Sigmoid colon (tissue), 7 donors: ENCODE measurements around the gene NOS1AP. TPM values are rescaled to one million over a fixed set of nuclear protein-coding genes. Genes with fewer than 3 reads are reported as not detected.
"Not testable (repeated sequence)": the region's sequence is repeated elsewhere in the genome, so short reads cannot be mapped to it uniquely, and the experiment has no call there.

Source experiments
- DNase-seq: peaks from one replicate; pipeline ENCODE4 v3.0.0-alpha.2; 2019
- H3K27ac ChIP-seq, 4 donors: fragments of 200-600 bp; sonication (generic); one replicate each; pipeline ENCODE4 v1.5.1; 2016 to 2019; ENCODE audit warnings: mild to moderate bottlenecking in 1 of 4
- H3K27me3 ChIP-seq, 3 donors: fragments of 200-600 bp; sonication (generic); one replicate each; pipeline ENCODE4 v1.5.1; 2019; ENCODE audit warnings: mild to moderate bottlenecking in 1 of 3
- H3K36me3 ChIP-seq, 4 donors: fragments of 200-600 bp; sonication (generic); one replicate each; pipeline ENCODE4 v1.5.1; 2016 to 2019
- H3K4me1 ChIP-seq, 4 donors: fragments of 200-600 bp; sonication (generic); one replicate each; pipeline ENCODE4 v1.5.1; 2017 to 2019
- H3K4me3 ChIP-seq, 4 donors: fragments of 200-600 bp; sonication (generic); one replicate each; pipeline ENCODE4 v1.5.1; 2017 to 2019; ENCODE audit warnings: mild to moderate bottlenecking in 2 of 4, moderate library complexity in 1 of 4
- H3K9me3 ChIP-seq, 4 donors: fragments of 200-600 bp in 3 of 4; sonication (generic) in 3 of 4; one replicate each; pipeline versions ENCODE4 v1.5.1 to v1.6.1; 2013 to 2019
- EP300 ChIP-seq, 4 donors: sonication (generic); formaldehyde crosslinking; IDR thresholded peaks; one replicate each; pipeline ENCODE4 v1.6.1; 2017; ENCODE audit warnings: antibody characterized with exemption in 4 of 4
- POLR2A ChIP-seq, 2 donors: fragments of 450-650 bp; IDR thresholded peaks; one replicate each; pipeline ENCODE4 v1.6.1; 2016; ENCODE audit warnings: antibody characterized with exemption in 2 of 2, mild to moderate bottlenecking in 2 of 2, moderate library complexity in 2 of 2
- POLR2AphosphoS5 ChIP-seq, 4 donors: sonication (generic); formaldehyde crosslinking; IDR thresholded peaks; one replicate each; pipeline ENCODE4 v1.6.1; 2017; ENCODE audit warnings: antibody characterized with exemption in 4 of 4
- WGBS, 2 donors: extraction: QIAGEN DNeasy Blood & Tissue Kit; methylation state at CpG; one replicate each; pipeline ENCODE4 v1.1.7; 2013; 5-methylcytosine and 5-hydroxymethylcytosine counted together
- intact Hi-C: fragments of 100-400 bp; cut with DNase I; formaldehyde crosslinking; loops from one replicate; pipeline ENCODE4 v1.15.1; 2023
- polyA plus RNA-seq, 3 donors: library from polyadenylated mRNA; stranded (reverse); fragments of 200-250 nt; gene quantifications; one replicate each; pipeline ENCODE4 v1.2.3, GENCODE V29; 2013
- total RNA-seq, 4 donors: library from RNA; depleted of rRNA; stranded (reverse); fragments of >200 nt; gene quantifications; one replicate each; pipeline ENCODE4 v1.1.0, GENCODE V29; 2016
- TF ChIP-seq, protein P1 (sequence below), 4 experiments: fragments of 450-650 bp in 3 of 4; fragments of 200-600 bp in 1 of 4; IDR thresholded peaks; one replicate each; pipeline ENCODE4 v1.5.1; 2016 to 2019; ENCODE audit warnings: antibody characterized with exemption in 4 of 4, mild to moderate bottlenecking in 3 of 4, moderate library complexity in 2 of 4
- donor health status: healthy with polysubstance abuse.
- donor health status: Bipolar disorder and iron deficiency.
- donor health status: healthy.

Gene NOS1AP
- total and polyA plus RNA-seq, 7 donors = 1.2 to 11.9 (median 4.6) TPM

DNA sequence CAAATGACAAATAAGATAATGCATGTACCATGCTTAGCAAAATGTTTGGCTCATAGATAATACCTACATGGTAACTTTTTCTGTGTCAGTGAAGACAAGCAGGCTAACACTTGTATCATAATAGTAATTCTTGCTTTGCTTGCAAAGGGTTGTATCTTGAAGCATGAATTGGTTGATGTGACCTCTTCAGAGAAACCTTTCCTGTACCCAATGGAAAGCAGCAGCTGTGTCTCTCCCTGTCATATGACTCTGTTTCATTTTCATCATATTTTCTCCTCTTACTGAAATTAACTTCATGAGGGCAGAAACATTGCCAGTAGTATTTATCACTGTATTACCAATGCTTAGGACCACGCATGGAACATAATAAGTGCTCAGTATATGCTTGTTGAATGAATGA is 338.0 kb downstream of the NOS1AP start:
- intact Hi-C loops = no loop called here
- TF ChIP-seq, protein P1, sequence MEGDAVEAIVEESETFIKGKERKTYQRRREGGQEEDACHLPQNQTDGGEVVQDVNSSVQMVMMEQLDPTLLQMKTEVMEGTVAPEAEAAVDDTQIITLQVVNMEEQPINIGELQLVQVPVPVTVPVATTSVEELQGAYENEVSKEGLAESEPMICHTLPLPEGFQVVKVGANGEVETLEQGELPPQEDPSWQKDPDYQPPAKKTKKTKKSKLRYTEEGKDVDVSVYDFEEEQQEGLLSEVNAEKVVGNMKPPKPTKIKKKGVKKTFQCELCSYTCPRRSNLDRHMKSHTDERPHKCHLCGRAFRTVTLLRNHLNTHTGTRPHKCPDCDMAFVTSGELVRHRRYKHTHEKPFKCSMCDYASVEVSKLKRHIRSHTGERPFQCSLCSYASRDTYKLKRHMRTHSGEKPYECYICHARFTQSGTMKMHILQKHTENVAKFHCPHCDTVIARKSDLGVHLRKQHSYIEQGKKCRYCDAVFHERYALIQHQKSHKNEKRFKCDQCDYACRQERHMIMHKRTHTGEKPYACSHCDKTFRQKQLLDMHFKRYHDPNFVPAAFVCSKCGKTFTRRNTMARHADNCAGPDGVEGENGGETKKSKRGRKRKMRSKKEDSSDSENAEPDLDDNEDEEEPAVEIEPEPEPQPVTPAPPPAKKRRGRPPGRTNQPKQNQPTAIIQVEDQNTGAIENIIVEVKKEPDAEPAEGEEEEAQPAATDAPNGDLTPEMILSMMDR (IDR thresholded peaks at IDR 0.05) = no peak
- no peak for TF ChIP-seq POLR2A (IDR thresholded peaks at IDR 0.05)
- no peak for TF ChIP-seq EP300 (IDR thresholded peaks at IDR 0.05)
- TF ChIP-seq POLR2AphosphoS5 (IDR thresholded peaks at IDR 0.05) = no peak

DNA sequence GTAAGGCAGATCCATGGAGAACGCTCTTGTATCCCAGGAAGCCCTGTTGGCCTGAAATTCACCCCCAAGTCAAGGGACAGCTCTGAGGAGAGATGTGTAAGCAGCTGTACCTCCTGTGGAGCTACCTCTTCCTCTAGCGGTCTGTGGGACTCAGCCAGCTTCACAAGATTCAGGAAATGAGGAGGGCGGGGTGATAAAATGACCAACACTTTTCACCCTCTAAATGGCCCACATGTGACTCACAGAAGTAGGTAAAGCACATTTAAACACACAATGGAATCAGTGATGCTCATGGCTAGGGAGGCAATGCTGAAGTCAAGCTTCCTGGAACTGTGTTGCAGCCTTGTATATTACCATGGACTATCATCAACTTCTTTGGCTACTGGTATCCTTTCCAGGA is 342.5 kb downstream of the NOS1AP start, which contains the start of gene SH2D1B:
Gene SH2D1B (minus strand): TSS at position 135 of the 400 bp plus-strand sequence. CDS start 120 bp downstream, at position 15.
- TF ChIP-seq POLR2AphosphoS5 (IDR thresholded peaks at IDR 0.05) = no peak
- TF ChIP-seq, protein P1 (IDR thresholded peaks at IDR 0.05) = no peak
- TF ChIP-seq POLR2A (IDR thresholded peaks at IDR 0.05) = no peak
- no peak for TF ChIP-seq EP300 (IDR thresholded peaks at IDR 0.05)
- Histone ChIP-seq H3K4me1 (no peaks in the 10 kb centered on the region), H3K27ac (no peak within 1 kb of the TSS), H3K36me3 (no peaks in the 10 kb centered on the region), H3K9me3 (no peaks in the 10 kb centered on the region), H3K27me3 (no peaks in the 10 kb centered on the region), H3K4me3 (no peak within 1 kb of the TSS)
- intact Hi-C loops = no loop called here
- WGBS, 2 donors = 71 to 91% methylated on average over 3 of the region's 3 CpGs
- no peak for DNase-seq

More for the DNA sequence above, 338.0 kb downstream of the NOS1AP start:
- H3K4me1 ChIP-seq = no peaks in the 10 kb centered on the region
- no peaks in the 10 kb centered on the region for H3K27me3 ChIP-seq
- H3K9me3 ChIP-seq = no peaks in the 10 kb centered on the region
- H3K4me3 ChIP-seq = no peak overlapping the region
- H3K27ac ChIP-seq = no peak overlapping the region
- no peaks in the 10 kb centered on the region for H3K36me3 ChIP-seq
- no peak for DNase-seq
- WGBS, 2 donors = 94 to 96% methylated on average over 1 of the region's 1 CpG

DNA sequence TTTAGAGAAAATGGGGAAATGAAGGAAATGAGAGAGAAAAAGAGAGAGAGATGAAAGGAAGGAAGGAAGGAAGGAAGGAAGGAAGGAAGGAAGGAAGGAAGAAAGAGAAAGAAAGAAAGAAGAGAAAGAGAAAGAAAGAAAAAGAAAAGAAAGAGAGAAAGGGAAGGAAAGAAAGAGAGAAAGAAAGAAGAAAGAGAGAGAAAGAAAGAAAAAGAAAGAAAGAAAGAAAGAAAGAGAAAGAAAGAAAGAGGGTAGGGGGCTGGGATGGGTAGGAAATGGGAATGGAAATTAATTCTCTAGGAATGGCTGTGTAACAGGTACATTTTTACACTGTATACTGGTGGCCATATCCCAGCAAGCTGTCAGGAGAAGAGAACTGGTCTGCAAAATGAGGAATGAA is 346.7 kb downstream of the NOS1AP start:
- Histone ChIP-seq H3K27me3 (no peaks in the 10 kb centered on the region), H3K36me3 (no peaks in the 10 kb centered on the region), H3K4me1 (no peaks in the 10 kb centered on the region), H3K27ac (no peak overlapping the region), H3K9me3 (no peaks in the 10 kb centered on the region), H3K4me3 (no peak overlapping the region)
- intact Hi-C loops = no loop called here
- DNase-seq = no peak
- TF ChIP-seq POLR2A (IDR thresholded peaks at IDR 0.05) = no peak

DNA sequence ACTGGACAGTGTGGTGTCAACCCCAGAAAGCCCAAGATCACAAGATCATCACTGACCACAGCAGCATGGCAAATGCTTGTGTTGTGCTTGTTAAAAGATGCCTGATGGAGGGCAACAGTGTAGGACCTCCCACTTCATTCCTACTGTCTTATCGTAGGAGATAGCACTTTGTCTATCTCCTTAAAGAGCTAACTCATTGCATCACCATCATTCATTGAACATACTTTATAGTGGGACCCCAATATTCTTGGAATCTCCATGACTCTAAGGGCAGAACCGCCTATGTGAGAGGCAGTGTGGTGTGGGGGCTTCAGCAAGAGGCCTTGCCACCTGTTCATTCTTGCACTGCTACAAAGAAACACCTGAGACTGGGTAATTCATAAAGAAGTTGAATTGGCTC is 347.4 kb downstream of the NOS1AP start:
- no peaks in the 10 kb centered on the region for H3K9me3 ChIP-seq
- intact Hi-C loops = no loop called here
- H3K27ac ChIP-seq = no peak overlapping the region
- H3K27me3 ChIP-seq = no peaks in the 10 kb centered on the region
- DNase-seq = no peak
- no peaks in the 10 kb centered on the region for H3K36me3 ChIP-seq
- no peaks in the 10 kb centered on the region for H3K4me1 ChIP-seq
- TF ChIP-seq POLR2A (IDR thresholded peaks at IDR 0.05) = no peak
- no peak for TF ChIP-seq EP300 (IDR thresholded peaks at IDR 0.05)
- TF ChIP-seq, protein P1 (IDR thresholded peaks at IDR 0.05) = no peak
- no peak for TF ChIP-seq POLR2AphosphoS5 (IDR thresholded peaks at IDR 0.05)
- 91 to 93% methylated on average over 2 of the region's 2 CpGs for WGBS, 2 donors
- H3K4me3 ChIP-seq = no peak overlapping the region

DNA sequence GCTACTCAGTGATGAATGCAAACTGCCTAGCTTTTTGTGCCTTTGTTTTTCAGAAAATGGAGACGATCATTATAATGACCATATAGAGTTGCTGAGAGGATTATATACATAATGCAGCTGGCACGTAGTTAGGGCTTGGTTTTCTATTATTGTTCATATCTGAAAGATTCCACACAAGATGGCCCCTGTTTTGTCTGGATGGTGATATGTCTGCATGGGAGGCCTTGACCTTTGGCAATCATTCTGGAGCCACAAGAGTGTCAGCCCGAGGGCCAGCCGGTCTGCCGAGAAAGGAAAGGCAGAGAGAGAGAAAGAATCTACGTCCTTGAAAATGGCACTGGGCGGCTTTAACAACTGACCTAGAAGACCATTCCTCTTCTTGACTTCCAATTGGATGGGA is 348.2 kb downstream of the NOS1AP start:
- Histone ChIP-seq H3K36me3 (no peaks in the 10 kb centered on the region), H3K27ac (no peak overlapping the region), H3K4me1 (no peaks in the 10 kb centered on the region), H3K27me3 (no peaks in the 10 kb centered on the region), H3K9me3 (no peaks in the 10 kb centered on the region), H3K4me3 (no peak overlapping the region)
- TF ChIP-seq EP300 (IDR thresholded peaks at IDR 0.05) (no peak), POLR2A (IDR thresholded peaks at IDR 0.05) (no peak), POLR2AphosphoS5 (IDR thresholded peaks at IDR 0.05) (no peak)
- TF ChIP-seq, protein P1 (IDR thresholded peaks at IDR 0.05) = no peak
- intact Hi-C loops = no loop called here
- WGBS, 2 donors = 92 to 96% methylated on average over 7 of the region's 7 CpGs
- no peak for DNase-seq

DNA sequence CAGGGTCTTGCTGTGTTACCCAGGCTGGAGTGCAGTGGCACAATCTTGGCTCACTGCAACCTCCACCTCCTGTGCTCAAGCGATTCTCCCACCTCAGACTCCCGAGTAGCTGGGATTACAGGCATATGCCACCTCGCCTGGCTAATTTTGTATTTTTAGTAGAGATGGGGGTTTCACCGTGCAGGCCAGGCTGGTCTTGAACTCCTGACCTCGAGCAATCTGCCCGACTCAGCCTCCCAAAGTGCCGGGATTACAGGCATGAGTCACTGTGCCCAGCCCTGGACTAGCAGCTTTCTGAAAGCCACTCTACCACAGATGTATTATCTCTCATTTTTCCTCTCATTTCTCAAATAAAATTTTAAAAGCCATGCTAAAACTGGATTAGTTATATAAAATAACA is 349.1 kb downstream of the NOS1AP start:
- intact Hi-C loops, DNase-seq, H3K9me3 ChIP-seq, H3K4me1 ChIP-seq, H3K27me3 ChIP-seq, H3K4me3 ChIP-seq, H3K27ac ChIP-seq, H3K36me3 ChIP-seq: not testable (repeated sequence)
- 55 to 78% methylated on average over 7 of the region's 7 CpGs for WGBS, 2 donors

DNA sequence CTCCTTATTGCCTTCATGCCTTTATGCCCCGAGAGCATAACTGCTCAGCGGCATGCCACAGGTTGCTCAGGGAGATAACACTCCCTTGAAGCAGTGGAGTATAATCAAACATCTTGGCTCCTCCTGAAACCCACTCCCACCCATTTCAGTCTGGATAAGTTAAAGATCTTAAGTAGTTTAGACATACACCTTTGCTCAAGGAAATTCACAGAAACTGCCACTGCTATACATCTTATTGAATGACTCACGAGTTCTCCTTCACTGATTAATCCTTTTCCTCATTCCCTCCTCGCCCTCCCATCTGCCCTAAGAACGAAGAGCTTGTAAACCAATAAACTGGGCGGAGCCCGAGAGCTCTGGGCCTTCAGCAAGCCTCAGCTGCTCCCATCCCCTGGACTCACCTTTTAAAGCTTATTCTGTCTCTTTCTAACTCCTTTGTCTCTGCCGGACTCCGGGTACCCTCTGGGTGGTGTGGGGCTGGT is 350.0 kb downstream of the NOS1AP start:
- DNase-seq = not testable (repeated sequence)

More for the DNA sequence above, 350.0 kb downstream of the NOS1AP start:
- H3K4me3 ChIP-seq, H3K36me3 ChIP-seq, H3K27me3 ChIP-seq, H3K27ac ChIP-seq, H3K4me1 ChIP-seq, H3K9me3 ChIP-seq, intact Hi-C loops: not testable (repeated sequence)
- WGBS, 2 donors = 17 to 62% methylated on average over 9 of the region's 9 CpGs
